Adrenal gland (tissue), 5 donors: Measurements from ENCODE around the gene CYP21A2.

Source experiments
- POLR2A ChIP-seq, 2 donors: fragments of 450-650 bp; IDR thresholded peaks; one replicate each; pipeline ENCODE4 v1.6.1; 2017; ENCODE audit warnings: antibody characterized with exemption in 2 of 2, mild to moderate bottlenecking in 2 of 2, moderate library complexity in 1 of 2
- TF ChIP-seq, protein P1 (sequence below), 6 experiments: fragments of 450-650 bp in 4 of 6; fragments of 200-600 bp in 2 of 6; sonication (generic) in 1 of 6; IDR thresholded peaks; 1 replicate in 5 of 6; 2 replicates in 1 of 6; pipeline versions ENCODE4 v1.5.1 to v1.8.0; 2016 to 2021; ENCODE audit warnings: antibody characterized with exemption in 6 of 6, mild to moderate bottlenecking in 2 of 6, moderate library complexity in 1 of 6
- donor health status: DM: no; HTN: no; CAD: no.

DNA sequence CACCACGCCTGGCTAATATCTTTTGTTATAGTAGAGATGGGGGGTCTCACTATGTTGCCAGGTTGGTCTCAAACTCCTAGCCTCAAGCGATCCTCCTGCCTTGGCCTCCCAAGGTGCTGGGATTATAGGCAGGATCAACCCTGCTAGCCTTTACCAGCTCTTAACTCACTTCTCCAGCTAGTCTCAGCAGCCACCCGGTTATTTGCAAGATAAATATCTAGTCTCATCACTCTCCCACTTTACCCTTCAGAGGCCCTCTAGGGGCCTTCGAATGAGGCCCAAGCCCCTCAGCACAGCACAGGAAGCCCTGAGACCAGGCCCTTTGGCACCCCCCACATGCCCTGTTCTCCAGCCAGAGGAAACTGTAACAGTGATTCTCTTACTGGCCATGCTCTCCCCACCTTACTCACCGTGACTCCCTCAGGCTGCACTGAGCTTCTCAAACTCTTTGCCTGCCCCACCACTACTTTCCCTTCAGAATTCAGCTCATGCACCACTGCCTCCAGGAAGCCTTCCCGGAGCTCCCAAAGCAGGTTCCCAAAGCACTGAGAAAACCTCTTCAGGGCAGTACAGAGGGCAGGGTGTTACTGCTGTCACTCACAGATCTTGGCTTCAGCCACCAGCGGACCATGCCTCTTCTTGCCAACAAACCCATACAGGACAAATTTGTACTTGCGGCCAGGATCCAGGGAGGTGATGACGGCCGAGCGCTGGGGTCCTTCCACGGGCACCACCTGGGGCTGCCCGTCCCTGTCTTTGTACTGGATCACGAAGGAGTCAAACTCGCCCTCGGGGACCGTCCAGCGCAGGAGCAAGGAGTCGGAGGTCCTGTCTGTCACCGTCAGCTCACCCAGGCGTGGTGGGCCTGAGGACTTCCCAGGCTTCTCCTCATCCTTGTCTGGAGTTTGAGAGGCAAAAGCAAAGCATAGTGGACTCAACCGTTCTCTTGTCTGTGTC is 45.9 kb downstream of the CYP21A2 start:
- TF ChIP-seq, protein P1, sequence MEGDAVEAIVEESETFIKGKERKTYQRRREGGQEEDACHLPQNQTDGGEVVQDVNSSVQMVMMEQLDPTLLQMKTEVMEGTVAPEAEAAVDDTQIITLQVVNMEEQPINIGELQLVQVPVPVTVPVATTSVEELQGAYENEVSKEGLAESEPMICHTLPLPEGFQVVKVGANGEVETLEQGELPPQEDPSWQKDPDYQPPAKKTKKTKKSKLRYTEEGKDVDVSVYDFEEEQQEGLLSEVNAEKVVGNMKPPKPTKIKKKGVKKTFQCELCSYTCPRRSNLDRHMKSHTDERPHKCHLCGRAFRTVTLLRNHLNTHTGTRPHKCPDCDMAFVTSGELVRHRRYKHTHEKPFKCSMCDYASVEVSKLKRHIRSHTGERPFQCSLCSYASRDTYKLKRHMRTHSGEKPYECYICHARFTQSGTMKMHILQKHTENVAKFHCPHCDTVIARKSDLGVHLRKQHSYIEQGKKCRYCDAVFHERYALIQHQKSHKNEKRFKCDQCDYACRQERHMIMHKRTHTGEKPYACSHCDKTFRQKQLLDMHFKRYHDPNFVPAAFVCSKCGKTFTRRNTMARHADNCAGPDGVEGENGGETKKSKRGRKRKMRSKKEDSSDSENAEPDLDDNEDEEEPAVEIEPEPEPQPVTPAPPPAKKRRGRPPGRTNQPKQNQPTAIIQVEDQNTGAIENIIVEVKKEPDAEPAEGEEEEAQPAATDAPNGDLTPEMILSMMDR (IDR thresholded peaks at IDR 0.05) = no peak
- no peak for TF ChIP-seq POLR2A (IDR thresholded peaks at IDR 0.05)
